ENCODE data around the gene MRI1. TPM values are rescaled to one million over a fixed set of nuclear protein-coding genes. Genes with fewer than 3 reads are reported as not detected.
"Not testable (repeated sequence)": the region's sequence is repeated elsewhere in the genome, so short reads cannot be mapped to it uniquely, and the experiment has no call there.

The MRI1 gene
- total and polyA plus RNA-seq, 2 of the 4 experiments (the other 2 are of a cell fraction) = 26.7 to 37.6 TPM

DNA sequence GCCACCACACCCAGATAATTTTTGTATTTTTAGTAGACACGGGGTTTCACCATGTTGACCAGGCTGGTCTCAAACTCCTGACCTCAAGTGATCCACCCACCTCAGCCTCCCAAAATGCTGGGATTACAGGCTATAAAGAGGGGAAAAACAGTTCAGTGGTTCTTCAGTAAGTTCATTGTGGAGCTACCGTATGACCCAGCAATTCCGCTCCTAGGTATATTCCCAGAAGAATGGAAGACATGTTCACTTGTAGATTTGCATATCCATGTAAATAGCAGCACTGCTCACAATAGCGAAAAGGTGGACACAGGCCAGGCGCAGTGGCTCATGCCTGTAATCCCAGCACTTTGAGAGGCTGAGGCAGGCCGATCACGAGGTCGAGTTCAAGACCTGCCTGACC lies 15.5 kb downstream of the MRI1 start:
- POLR2A ChIA-PET (ENCODE audit: unreplicated experiment); H3K9ac ChIP-seq (ENCODE audit: low read depth, low read length); H2AK9ac ChIP-seq (replicated peaks; ENCODE audit: low read depth, low read length, poor library complexity); H2AFZ ChIP-seq (replicated peaks; ENCODE audit: low read length, poor library complexity); H4K91ac ChIP-seq (ENCODE audit: insufficient read depth, low read depth, low read length); H2BK120ac ChIP-seq (ENCODE audit: low read depth, low read length); H4K5ac ChIP-seq (ENCODE audit: low read depth, low read length); H3K4ac ChIP-seq (ENCODE audit: low read depth, low read length); ATAC-seq (ENCODE audit: low read depth); H3K18ac ChIP-seq (ENCODE audit: low read depth, low read length); H3K14ac ChIP-seq (replicated peaks; ENCODE audit: low read depth, low read length); H2BK15ac ChIP-seq (ENCODE audit: low read depth, low read length); H4K8ac ChIP-seq (ENCODE audit: low read depth in 2 of 2, low read length in 2 of 2); H3K4me2 ChIP-seq (ENCODE audit: low read depth, low read length); H3K56ac ChIP-seq (ENCODE audit: extremely low read depth, insufficient read depth, low read length); DNase-seq; H3K23ac ChIP-seq (ENCODE audit: low read depth, low read length); H3K27ac ChIP-seq (ENCODE audit: insufficient read depth, low read length); CTCF ChIA-PET; H2BK20ac ChIP-seq (ENCODE audit: low read depth, low read length); BruUV-seq (replicated peaks); H2AK5ac ChIP-seq (ENCODE audit: low read depth, low read length); H3K4me3 ChIP-seq (ENCODE audit: insufficient read depth, low read depth, low read length); H2BK5ac ChIP-seq (ENCODE audit: low read depth, low read length, poor library complexity, severe bottlenecking); H3K9me3 ChIP-seq (ENCODE audit: control insufficient read depth, insufficient read depth, low read length); intact Hi-C loops (cut with micrococcal nuclease); dilution Hi-C loops (cut with HindIII; ENCODE audit: low sequenced_read_pairs, unreplicated experiment); H3K27me3 ChIP-seq (ENCODE audit: control insufficient read depth, insufficient read depth, low read length); H3K4me1 ChIP-seq (ENCODE audit: control insufficient read depth, insufficient read depth, low read length): not testable (repeated sequence)
- Histone ChIP-seq H3K36me3 (ENCODE audit: control insufficient read depth, insufficient read depth, low read length) (peaks cover 35% of the 10 kb centered on the region), H3K9me1 (ENCODE audit: insufficient read depth, low read length) (peaks cover 14% of the 10 kb centered on the region; the same call in 1 of the 2 replicates), H4K20me1 (ENCODE audit: insufficient read depth, low read length) (peaks cover 14% of the 10 kb centered on the region; the same call in 1 of the 2 replicates), H3K79me1 (ENCODE audit: low read depth in 1 of 2, low read length in 2 of 2) (peaks cover 11 to 55% of the 10 kb centered on the region in 2 experiments)
- WGBS, 2 experiments (ENCODE audit: extremely low coverage in 2 of 2, insufficient read length in 1 of 2) = 98% methylated on average over 4 of the region's 8 CpGs; no CpG with 5 or more reads in 1 of the 2 experiments
- in situ Hi-C loops (cut with MboI; ENCODE audit: low sequenced_read_pairs) = loop anchor here (5.0 kb wide), 1 partner anchor 83 kb away; no protein-coding TSS in a partner anchor

All from IMR-90 (cell line).